B cell (primary cell): ENCODE measurements around the gene DYNLT1.

Experiments
- CTCF ChIP-seq: fragments of 200-600 bp; IDR thresholded peaks from one replicate; pipeline ENCODE4 v1.8.0; 2022; ENCODE audit warnings: antibody characterized with exemption, mild to moderate bottlenecking
- EZH2 ChIP-seq: IDR thresholded peaks from 2 replicates; pipeline ENCODE4 v1.6.1; 2012; ENCODE audit warnings: borderline replicate concordance, low read depth, mild to moderate bottlenecking, moderate library complexity, low read length; ENCODE audit not compliant: insufficient read depth, poor library complexity, severe bottlenecking

GRCh38 chr6:158635427-158636073, 9.0 kb downstream of the DYNLT1 start:
- TF ChIP-seq CTCF = no peak
- TF ChIP-seq EZH2 = no peak
